ENCODE results near the gene SMAD7.

The SMAD7 gene

DNA sequence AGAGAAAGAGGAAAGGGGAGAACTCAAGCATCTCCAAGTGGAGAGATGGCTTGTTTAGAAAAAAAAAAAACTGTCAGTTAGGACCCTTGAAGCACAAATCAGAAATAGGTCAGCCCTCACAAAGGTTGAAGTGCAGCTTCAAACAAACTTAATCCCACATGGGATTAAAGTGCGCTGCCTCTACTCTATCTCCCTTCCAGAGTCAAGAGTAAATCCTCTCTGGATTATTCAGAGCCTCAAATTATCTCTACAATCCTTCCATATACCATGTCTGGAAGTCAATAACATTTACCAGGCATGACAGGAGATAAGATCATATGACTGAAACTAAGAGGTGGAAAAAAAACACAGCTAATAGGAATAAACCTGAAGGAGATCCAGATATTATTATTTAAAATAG lies 69.8 kb downstream of the SMAD7 start:
- 63% methylated on average over 1 of the region's 1 CpG for WGBS
- Histone ChIP-seq H3K23ac (ENCODE audit: low read length in 2 of 2) (no peak overlapping the region), H4K8ac (ENCODE audit: low read length) (no peak overlapping the region), H2BK120ac (ENCODE audit: low read depth, low read length) (no peak overlapping the region), H3K79me1 (replicated peaks; ENCODE audit: low read length, poor library complexity, severe bottlenecking) (peaks cover 1% of the 10 kb centered on the region), H3K4me2 (ENCODE audit: low read length, poor library complexity, severe bottlenecking) (no peak overlapping the region), H2BK12ac (ENCODE audit: low read length in 2 of 2) (no peak overlapping the region), H2BK5ac (ENCODE audit: low read depth, low read length, poor library complexity, severe bottlenecking) (no peak overlapping the region), H3K27ac (ENCODE audit: low read length, poor library complexity, severe bottlenecking) (no peak overlapping the region), H3K4ac (ENCODE audit: low read depth in 1 of 2, low read length in 2 of 2) (no peak overlapping the region), H3K18ac (ENCODE audit: low read depth in 1 of 2, low read length in 2 of 2) (no peak overlapping the region), H3K27me3 (ENCODE audit: control insufficient read depth in 1 of 2, insufficient read depth in 1 of 2, low read length in 2 of 2) (peaks cover 0 to 2% of the 10 kb centered on the region in 2 experiments), H2AK5ac (ENCODE audit: low read length, severe bottlenecking) (no peak overlapping the region), H3K4me1 (ENCODE audit: control insufficient read depth, insufficient read depth, low read depth, low read length) (peaks cover 25% of the 10 kb centered on the region), H3K14ac (ENCODE audit: low read length in 2 of 2) (no peak overlapping the region), H2BK15ac (ENCODE audit: low read depth, poor library complexity, severe bottlenecking) (no peak overlapping the region), H3K9me3 (ENCODE audit: control insufficient read depth, low read length) (no peaks in the 10 kb centered on the region), H2AFZ (ENCODE audit: low read depth, low read length) (no peak overlapping the region), H3K9ac (ENCODE audit: low read length) (no peak overlapping the region), H3K4me3 (ENCODE audit: insufficient read depth in 1 of 2, low read depth in 1 of 2, low read length in 2 of 2) (no peak overlapping the region), H4K91ac (ENCODE audit: low read length) (no peak overlapping the region), H3K36me3 (ENCODE audit: control insufficient read depth in 1 of 2, insufficient read depth in 2 of 2, low read depth in 1 of 2, low read length in 2 of 2) (no peaks in the 10 kb centered on the region)
- no peak for DNase-seq

DNA sequence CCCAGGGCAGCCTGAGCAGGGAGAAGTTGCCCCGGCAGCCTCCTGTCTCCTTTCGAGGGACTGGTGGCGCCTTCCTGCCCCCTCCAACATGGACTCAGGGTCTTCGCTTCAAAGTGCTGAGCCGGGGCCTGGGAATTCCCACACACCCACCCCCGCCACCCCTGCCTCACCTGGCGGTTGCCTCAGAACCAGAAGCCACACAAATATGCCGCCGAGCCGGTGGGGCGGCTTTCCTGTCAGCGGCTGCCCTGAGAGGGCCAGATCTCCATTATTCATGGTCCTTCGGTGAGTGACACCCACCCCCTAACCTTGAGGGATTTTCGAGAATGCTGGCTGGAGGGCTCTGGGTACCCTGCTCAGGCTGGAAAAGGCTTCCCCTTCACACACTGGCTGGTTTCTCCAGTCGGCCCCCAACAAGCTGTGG lies 71.7 kb downstream of the SMAD7 start:
- H2AFZ ChIP-seq (ENCODE audit: low read depth, low read length), result no peak overlapping the region
- peaks cover 34% of the 10 kb centered on the region for H3K4me1 ChIP-seq (ENCODE audit: control insufficient read depth, insufficient read depth, low read depth, low read length)
- no peak for DNase-seq
- H2AK5ac ChIP-seq (ENCODE audit: low read length, severe bottlenecking), result peak overlapping the region; percentile 20
- H3K4me3 ChIP-seq (ENCODE audit: insufficient read depth in 1 of 2, low read depth in 1 of 2, low read length in 2 of 2), result no peak overlapping the region
- H3K9ac ChIP-seq (ENCODE audit: low read length), result no peak overlapping the region
- WGBS, result 76% methylated on average over 15 of the region's 15 CpGs
- H3K79me1 ChIP-seq (replicated peaks; ENCODE audit: low read length, poor library complexity, severe bottlenecking), result peaks cover 1% of the 10 kb centered on the region
- no peak overlapping the region for H3K23ac ChIP-seq (ENCODE audit: low read length in 2 of 2)
- no peaks in the 10 kb centered on the region for H3K36me3 ChIP-seq (ENCODE audit: control insufficient read depth in 1 of 2, insufficient read depth in 2 of 2, low read depth in 1 of 2, low read length in 2 of 2)
- no peak overlapping the region for H2BK15ac ChIP-seq (ENCODE audit: low read depth, poor library complexity, severe bottlenecking)
- no peaks in the 10 kb centered on the region for H3K27me3 ChIP-seq (ENCODE audit: control insufficient read depth in 1 of 2, insufficient read depth in 1 of 2, low read length in 2 of 2)
- peak overlapping the region in 1 of 2 experiments; percentile 33 for H3K4ac ChIP-seq (ENCODE audit: low read depth in 1 of 2, low read length in 2 of 2)
- no peak overlapping the region for H2BK12ac ChIP-seq (ENCODE audit: low read length in 2 of 2)
- no peak overlapping the region for H4K91ac ChIP-seq (ENCODE audit: low read length)
- H3K14ac ChIP-seq (ENCODE audit: low read length in 2 of 2), result peak overlapping the region in 1 of 2 experiments; percentile 50
- H4K8ac ChIP-seq (ENCODE audit: low read length), result no peak overlapping the region
- no peak overlapping the region for H2BK120ac ChIP-seq (ENCODE audit: low read depth, low read length)
- no peaks in the 10 kb centered on the region for H3K9me3 ChIP-seq (ENCODE audit: control insufficient read depth, low read length)
- peak overlapping the region in 1 of 2 experiments; percentile 38 for H3K18ac ChIP-seq (ENCODE audit: low read depth in 1 of 2, low read length in 2 of 2)
- no peak overlapping the region for H2BK5ac ChIP-seq (ENCODE audit: low read depth, low read length, poor library complexity, severe bottlenecking)
- no peak overlapping the region for H3K27ac ChIP-seq (ENCODE audit: low read length, poor library complexity, severe bottlenecking)
- H3K4me2 ChIP-seq (ENCODE audit: low read length, poor library complexity, severe bottlenecking), result no peak overlapping the region

DNA sequence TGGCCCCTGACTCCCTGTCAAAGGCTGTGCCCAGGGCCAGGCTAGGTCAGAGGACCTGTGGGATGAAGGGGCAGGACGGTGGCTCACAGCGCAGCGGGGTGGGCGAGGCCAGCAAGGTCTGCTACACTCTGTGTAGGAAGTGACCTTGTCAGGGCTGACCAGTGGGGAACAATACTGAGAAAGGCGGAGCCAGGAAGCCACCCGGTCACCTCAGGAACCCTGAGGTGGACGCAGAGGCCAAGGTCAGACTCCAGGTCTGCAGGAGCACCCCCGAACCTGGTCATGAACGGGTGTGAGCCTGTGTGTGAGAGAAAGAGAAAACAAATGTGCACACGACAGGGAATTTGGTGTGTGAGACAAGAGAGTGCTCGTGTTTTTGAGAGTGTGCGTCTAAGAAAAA lies 72.3 kb downstream of the SMAD7 start:
- DNase-seq, result no peak
- peaks cover 1% of the 10 kb centered on the region for H3K79me1 ChIP-seq (replicated peaks; ENCODE audit: low read length, poor library complexity, severe bottlenecking)
- WGBS, result 82% methylated on average over 12 of the region's 12 CpGs

DNA sequence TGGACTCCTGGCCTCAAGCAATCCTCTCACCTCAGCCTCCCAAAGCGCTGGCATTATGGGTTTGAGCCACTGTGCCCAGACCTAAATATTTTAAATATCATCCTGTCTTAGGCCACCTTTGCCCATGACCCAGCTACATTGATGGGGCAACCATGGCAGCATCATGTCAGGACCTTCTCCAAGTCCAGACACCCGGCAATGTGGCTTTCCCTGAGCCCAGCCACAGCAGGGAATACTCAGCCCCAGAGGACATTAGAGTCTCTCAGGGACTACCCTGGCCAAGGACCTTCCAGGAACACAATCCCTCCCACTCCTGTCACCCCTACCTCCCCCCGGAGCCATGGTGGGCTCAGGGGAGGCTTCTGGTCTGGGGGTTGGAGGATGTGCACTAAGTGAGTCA lies 72.8 kb downstream of the SMAD7 start:
- WGBS, result 100% methylated on average over 2 of the region's 3 CpGs
- Histone ChIP-seq H2BK15ac (ENCODE audit: low read depth, poor library complexity, severe bottlenecking) (peak overlapping the region; percentile 6), H4K91ac (ENCODE audit: low read length) (no peak overlapping the region), H3K23ac (ENCODE audit: low read length in 2 of 2) (no peak overlapping the region), H3K4me1 (ENCODE audit: control insufficient read depth, insufficient read depth, low read depth, low read length) (peaks cover 38% of the 10 kb centered on the region), H3K18ac (ENCODE audit: low read depth in 1 of 2, low read length in 2 of 2) (no peak overlapping the region), H2BK120ac (ENCODE audit: low read depth, low read length) (no peak overlapping the region), H3K9ac (ENCODE audit: low read length) (peak overlapping the region; percentile 9), H2BK12ac (ENCODE audit: low read length in 2 of 2) (no peak overlapping the region), H2AFZ (ENCODE audit: low read depth, low read length) (no peak overlapping the region), H4K8ac (ENCODE audit: low read length) (no peak overlapping the region), H3K36me3 (ENCODE audit: control insufficient read depth in 1 of 2, insufficient read depth in 2 of 2, low read depth in 1 of 2, low read length in 2 of 2) (no peaks in the 10 kb centered on the region), H3K14ac (ENCODE audit: low read length in 2 of 2) (no peak overlapping the region), H2BK5ac (ENCODE audit: low read depth, low read length, poor library complexity, severe bottlenecking) (peak overlapping the region; percentile 47), H3K4ac (ENCODE audit: low read depth in 1 of 2, low read length in 2 of 2) (no peak overlapping the region), H2AK5ac (ENCODE audit: low read length, severe bottlenecking) (peak overlapping the region; percentile 86), H3K9me3 (ENCODE audit: control insufficient read depth, low read length) (no peaks in the 10 kb centered on the region), H3K4me3 (ENCODE audit: insufficient read depth in 1 of 2, low read depth in 1 of 2, low read length in 2 of 2) (no peak overlapping the region), H3K4me2 (ENCODE audit: low read length, poor library complexity, severe bottlenecking) (no peak overlapping the region), H3K79me1 (replicated peaks; ENCODE audit: low read length, poor library complexity, severe bottlenecking) (peaks cover 1% of the 10 kb centered on the region), H3K27me3 (ENCODE audit: control insufficient read depth in 1 of 2, insufficient read depth in 1 of 2, low read length in 2 of 2) (no peaks in the 10 kb centered on the region), H3K27ac (ENCODE audit: low read length, poor library complexity, severe bottlenecking) (no peak overlapping the region)
- DNase-seq, result no peak

More for the DNA sequence above, 72.3 kb downstream of the SMAD7 start:
- H3K4me1 ChIP-seq (ENCODE audit: control insufficient read depth, insufficient read depth, low read depth, low read length), result peaks cover 34% of the 10 kb centered on the region
- no peak overlapping the region for H3K4me3 ChIP-seq (ENCODE audit: insufficient read depth in 1 of 2, low read depth in 1 of 2, low read length in 2 of 2)
- H3K23ac ChIP-seq (ENCODE audit: low read length in 2 of 2), result no peak overlapping the region
- no peak overlapping the region for H2AFZ ChIP-seq (ENCODE audit: low read depth, low read length)
- no peaks in the 10 kb centered on the region for H3K36me3 ChIP-seq (ENCODE audit: control insufficient read depth in 1 of 2, insufficient read depth in 2 of 2, low read depth in 1 of 2, low read length in 2 of 2)
- peak overlapping the region; percentile 92 for H2AK5ac ChIP-seq (ENCODE audit: low read length, severe bottlenecking)
- H2BK15ac ChIP-seq (ENCODE audit: low read depth, poor library complexity, severe bottlenecking), result peak overlapping the region; percentile 56
- peak overlapping the region; percentile 71 to 99 for H2BK12ac ChIP-seq (ENCODE audit: low read length in 2 of 2)
- peak overlapping the region; percentile 64 for H4K91ac ChIP-seq (ENCODE audit: low read length)
- peak overlapping the region in 1 of 2 experiments; percentile 78 for H3K14ac ChIP-seq (ENCODE audit: low read length in 2 of 2)
- H2BK5ac ChIP-seq (ENCODE audit: low read depth, low read length, poor library complexity, severe bottlenecking), result peak overlapping the region; percentile 25
- H2BK120ac ChIP-seq (ENCODE audit: low read depth, low read length), result no peak overlapping the region
- no peak overlapping the region for H3K9ac ChIP-seq (ENCODE audit: low read length)
- no peaks in the 10 kb centered on the region for H3K9me3 ChIP-seq (ENCODE audit: control insufficient read depth, low read length)
- no peak overlapping the region for H4K8ac ChIP-seq (ENCODE audit: low read length)
- H3K4ac ChIP-seq (ENCODE audit: low read depth in 1 of 2, low read length in 2 of 2), result peak overlapping the region in 1 of 2 experiments; percentile 11
- H3K27me3 ChIP-seq (ENCODE audit: control insufficient read depth in 1 of 2, insufficient read depth in 1 of 2, low read length in 2 of 2), result no peaks in the 10 kb centered on the region
- H3K18ac ChIP-seq (ENCODE audit: low read depth in 1 of 2, low read length in 2 of 2), result peak overlapping the region; percentile 14 to 54
- no peak overlapping the region for H3K4me2 ChIP-seq (ENCODE audit: low read length, poor library complexity, severe bottlenecking)
- no peak overlapping the region for H3K27ac ChIP-seq (ENCODE audit: low read length, poor library complexity, severe bottlenecking)
